Measurements from ENCODE around the gene KIF17.

GRCh38 chr1:20626098-20626427, 91.7 kb downstream of the KIF17 start:
- TF ChIP-seq, protein P1, sequence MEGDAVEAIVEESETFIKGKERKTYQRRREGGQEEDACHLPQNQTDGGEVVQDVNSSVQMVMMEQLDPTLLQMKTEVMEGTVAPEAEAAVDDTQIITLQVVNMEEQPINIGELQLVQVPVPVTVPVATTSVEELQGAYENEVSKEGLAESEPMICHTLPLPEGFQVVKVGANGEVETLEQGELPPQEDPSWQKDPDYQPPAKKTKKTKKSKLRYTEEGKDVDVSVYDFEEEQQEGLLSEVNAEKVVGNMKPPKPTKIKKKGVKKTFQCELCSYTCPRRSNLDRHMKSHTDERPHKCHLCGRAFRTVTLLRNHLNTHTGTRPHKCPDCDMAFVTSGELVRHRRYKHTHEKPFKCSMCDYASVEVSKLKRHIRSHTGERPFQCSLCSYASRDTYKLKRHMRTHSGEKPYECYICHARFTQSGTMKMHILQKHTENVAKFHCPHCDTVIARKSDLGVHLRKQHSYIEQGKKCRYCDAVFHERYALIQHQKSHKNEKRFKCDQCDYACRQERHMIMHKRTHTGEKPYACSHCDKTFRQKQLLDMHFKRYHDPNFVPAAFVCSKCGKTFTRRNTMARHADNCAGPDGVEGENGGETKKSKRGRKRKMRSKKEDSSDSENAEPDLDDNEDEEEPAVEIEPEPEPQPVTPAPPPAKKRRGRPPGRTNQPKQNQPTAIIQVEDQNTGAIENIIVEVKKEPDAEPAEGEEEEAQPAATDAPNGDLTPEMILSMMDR (IDR thresholded peaks at IDR 0.05; ENCODE audit: low read depth, low read length, poor library complexity, severe bottlenecking): no peak
- no peak for TF ChIP-seq EZH2phosphoT487 (IDR thresholded peaks at IDR 0.05; ENCODE audit: borderline replicate concordance, low read length)

All from DOHH2 (cell line).